Central memory CD8-positive, alpha-beta T cell (primary cell): ENCODE data around the gene HPCAL4.

Experiments used
- ATAC-seq: fragments of 150-1000 bp; cut with Tn5 transposase; replicated peaks from 2 replicates; pipeline ENCODE4 v1.10.0; 2022; ENCODE audit warnings: mild to moderate bottlenecking, moderate FRiP score, moderate number of reproducible peaks; ENCODE audit not compliant: poor library complexity, severe bottlenecking; ENCODE audit errors: extremely low read depth
- DNase-seq, 2 donors: peaks; one replicate each; pipeline ENCODE4 v3.0.0; 2021; ENCODE audit warnings: low spot score in 2 of 2
- H3K27ac Mint-ChIP-seq: one replicate; pipeline ENCODE4 v1.8.0; 2022; ENCODE audit warnings: low read depth, mild to moderate bottlenecking, moderate library complexity, mixed read lengths
- H3K27me3 Mint-ChIP-seq: one replicate; pipeline ENCODE4 v1.8.0; 2022; ENCODE audit warnings: mixed read lengths
- H3K36me3 Mint-ChIP-seq: one replicate; pipeline ENCODE4 v1.8.0; 2022; ENCODE audit warnings: mild to moderate bottlenecking, moderate library complexity, mixed read lengths; ENCODE audit not compliant: insufficient read depth
- H3K4me1 Mint-ChIP-seq: one replicate; pipeline ENCODE4 v1.8.0; 2022; ENCODE audit warnings: mixed read lengths
- H3K4me3 Mint-ChIP-seq: one replicate; pipeline ENCODE4 v1.8.0; 2022; ENCODE audit warnings: mild to moderate bottlenecking, moderate library complexity, mixed read lengths
- H3K9me3 Mint-ChIP-seq: one replicate; pipeline ENCODE4 v1.8.0; 2022; ENCODE audit warnings: mixed read lengths

Gene HPCAL4

DNA sequence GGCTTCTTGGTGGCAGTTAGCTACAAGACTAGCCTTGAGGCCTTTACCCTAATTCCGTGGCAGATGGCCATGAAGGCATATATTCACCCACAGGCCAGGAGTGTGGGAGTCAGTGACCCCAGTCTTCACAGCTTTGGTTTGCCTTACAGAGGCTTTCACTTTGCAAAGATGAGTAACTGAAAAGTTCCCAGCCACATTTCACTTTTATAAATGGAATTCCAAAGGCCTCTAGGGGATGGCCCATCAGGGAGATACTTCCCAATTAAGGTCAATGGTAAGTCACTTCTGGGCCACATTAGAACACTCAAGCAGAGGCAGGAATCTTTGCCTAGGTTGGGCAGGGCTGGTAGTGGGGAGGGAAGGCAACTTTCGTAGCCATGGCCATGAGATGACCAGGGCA lies 38.7 kb downstream of the HPCAL4 start:
- DNase-seq (no peak), ATAC-seq (no peak)
- Mint-ChIP-seq H3K27me3 (peaks cover 8% of the 10 kb centered on the region), H3K9me3 (no peaks in the 10 kb centered on the region), H3K4me3 (no peak overlapping the region), H3K36me3 (peaks cover 2% of the 10 kb centered on the region), H3K27ac (no peak overlapping the region), H3K4me1 (no peaks in the 10 kb centered on the region)

DNA sequence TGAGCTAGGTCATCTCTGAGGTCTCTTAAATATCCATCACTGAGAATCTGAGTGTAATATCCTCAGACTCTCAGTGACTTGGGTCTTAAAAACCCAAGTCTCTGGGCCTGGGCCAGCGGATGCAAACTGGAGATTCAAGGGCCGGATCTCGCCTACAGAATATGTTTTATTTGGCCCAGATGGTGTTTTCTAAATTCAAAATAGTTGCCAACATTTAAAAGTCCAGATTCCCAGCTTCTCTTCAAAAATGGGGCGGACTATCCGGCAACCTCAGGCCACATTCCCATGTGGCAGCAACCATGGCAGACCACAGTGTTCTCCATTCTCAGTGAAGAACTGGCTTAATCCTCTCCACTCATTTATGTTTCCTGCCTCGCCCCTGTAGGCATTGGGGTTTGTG lies 39.1 kb downstream of the HPCAL4 start:
- DNase-seq (no peak), ATAC-seq (no peak)
- Mint-ChIP-seq H3K27ac (no peak overlapping the region), H3K9me3 (no peaks in the 10 kb centered on the region), H3K4me1 (no peaks in the 10 kb centered on the region), H3K36me3 (peaks cover 2% of the 10 kb centered on the region), H3K27me3 (peaks cover 8% of the 10 kb centered on the region), H3K4me3 (no peak overlapping the region)

DNA sequence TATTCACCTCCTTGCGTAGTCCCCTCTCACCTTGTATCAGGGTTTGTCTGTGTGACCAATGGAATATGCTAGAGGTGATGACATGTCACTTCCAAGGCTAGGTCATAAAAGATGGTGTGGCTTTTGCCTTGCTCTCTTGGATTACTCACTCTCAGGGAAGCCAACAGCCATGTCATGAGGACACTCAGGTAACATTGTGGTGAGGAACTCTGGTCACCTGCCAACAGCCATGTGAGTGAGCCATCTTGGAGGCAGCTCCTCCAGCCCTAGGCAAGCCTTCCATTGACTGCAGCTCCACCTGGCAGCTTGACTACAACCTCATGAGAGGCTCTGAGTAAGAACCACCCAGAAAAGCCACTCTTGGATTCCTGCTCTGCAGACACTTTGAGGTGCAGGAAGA lies 40.8 kb downstream of the HPCAL4 start:
- Mint-ChIP-seq H3K27ac (no peak overlapping the region), H3K4me3 (no peak overlapping the region), H3K4me1 (no peaks in the 10 kb centered on the region), H3K27me3 (peaks cover 8% of the 10 kb centered on the region), H3K9me3 (no peaks in the 10 kb centered on the region), H3K36me3 (peaks cover 2% of the 10 kb centered on the region)
- DNase-seq (no peak), ATAC-seq (no peak)

DNA sequence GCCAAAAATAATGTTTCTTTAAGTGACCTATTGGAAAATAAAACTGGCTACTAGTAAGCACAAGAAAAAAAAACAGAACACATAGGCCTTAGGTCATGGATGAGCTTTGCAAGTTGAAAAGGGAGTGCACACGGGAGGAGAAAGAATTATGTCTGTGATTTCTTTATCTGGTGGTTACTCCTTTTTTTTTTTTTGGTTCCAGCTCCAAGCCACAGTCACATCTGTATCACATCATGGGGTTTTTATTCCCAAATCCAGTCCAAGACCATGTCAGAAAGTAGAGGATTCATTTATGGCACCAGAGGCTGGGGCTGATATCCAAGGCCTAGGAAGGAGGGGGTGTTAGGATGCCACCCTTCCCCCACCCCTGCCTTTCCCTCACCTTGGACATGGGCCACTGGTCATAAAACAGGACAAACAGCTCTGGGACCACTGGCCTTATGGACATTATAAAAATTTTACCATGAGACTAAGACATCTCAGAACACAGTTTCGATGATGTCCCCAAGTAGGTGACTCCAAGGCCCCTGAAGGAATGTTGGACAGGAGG lies 41.5 kb downstream of the HPCAL4 start:
- Mint-ChIP-seq H3K4me3 (no peak overlapping the region), H3K27me3 (peaks cover 8% of the 10 kb centered on the region), H3K36me3 (peaks cover 2% of the 10 kb centered on the region), H3K27ac (no peak overlapping the region), H3K9me3 (no peaks in the 10 kb centered on the region), H3K4me1 (no peaks in the 10 kb centered on the region)
- DNase-seq (no peak), ATAC-seq (no peak)

DNA sequence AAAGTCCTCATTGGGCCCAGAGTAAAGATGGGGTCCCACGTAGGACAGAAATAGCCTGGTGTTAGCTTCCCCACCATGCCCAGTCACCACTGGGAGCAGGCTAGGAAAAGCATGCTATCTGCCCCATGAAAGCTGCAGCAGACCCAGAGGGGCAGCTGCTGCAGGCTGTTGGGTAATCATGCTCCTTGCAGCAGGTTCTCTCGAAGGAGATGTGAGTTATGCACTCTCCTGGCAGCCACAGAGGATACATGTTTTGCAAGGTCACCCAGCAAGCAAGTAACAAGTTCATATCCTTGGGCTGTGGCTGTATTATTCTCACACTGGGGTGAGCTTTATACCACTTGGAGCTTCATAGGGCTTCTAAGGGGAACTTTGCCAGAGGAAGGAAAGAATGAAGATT lies 42.7 kb downstream of the HPCAL4 start:
- H3K4me3 Mint-ChIP-seq = no peak overlapping the region
- ATAC-seq = no peak
- H3K27ac Mint-ChIP-seq = no peak overlapping the region
- no peaks in the 10 kb centered on the region for H3K9me3 Mint-ChIP-seq
- DNase-seq = no peak
- H3K27me3 Mint-ChIP-seq = no peaks in the 10 kb centered on the region
- peaks cover 2% of the 10 kb centered on the region for H3K36me3 Mint-ChIP-seq
- H3K4me1 Mint-ChIP-seq = no peaks in the 10 kb centered on the region

- ATAC-seq = no peak
- Mint-ChIP-seq H3K27ac (no peak overlapping the region), H3K36me3 (no peaks in the 10 kb centered on the region), H3K4me1 (no peaks in the 10 kb centered on the region), H3K9me3 (no peaks in the 10 kb centered on the region), H3K27me3 (no peaks in the 10 kb centered on the region), H3K4me3 (no peak overlapping the region)
- DNase-seq = no peak
Observed at GRCh38 chr1:39647247-39647646, 44.0 kb downstream of the HPCAL4 start.

GRCh38 chr1:39646232-39647081 lies 44.8 kb downstream of the HPCAL4 start:
- Mint-ChIP-seq H3K4me1 (no peaks in the 10 kb centered on the region), H3K27me3 (no peaks in the 10 kb centered on the region), H3K9me3 (no peaks in the 10 kb centered on the region), H3K27ac (no peak overlapping the region), H3K4me3 (no peak overlapping the region), H3K36me3 (no peaks in the 10 kb centered on the region)
- ATAC-seq (no peak), DNase-seq (no peak)

DNA sequence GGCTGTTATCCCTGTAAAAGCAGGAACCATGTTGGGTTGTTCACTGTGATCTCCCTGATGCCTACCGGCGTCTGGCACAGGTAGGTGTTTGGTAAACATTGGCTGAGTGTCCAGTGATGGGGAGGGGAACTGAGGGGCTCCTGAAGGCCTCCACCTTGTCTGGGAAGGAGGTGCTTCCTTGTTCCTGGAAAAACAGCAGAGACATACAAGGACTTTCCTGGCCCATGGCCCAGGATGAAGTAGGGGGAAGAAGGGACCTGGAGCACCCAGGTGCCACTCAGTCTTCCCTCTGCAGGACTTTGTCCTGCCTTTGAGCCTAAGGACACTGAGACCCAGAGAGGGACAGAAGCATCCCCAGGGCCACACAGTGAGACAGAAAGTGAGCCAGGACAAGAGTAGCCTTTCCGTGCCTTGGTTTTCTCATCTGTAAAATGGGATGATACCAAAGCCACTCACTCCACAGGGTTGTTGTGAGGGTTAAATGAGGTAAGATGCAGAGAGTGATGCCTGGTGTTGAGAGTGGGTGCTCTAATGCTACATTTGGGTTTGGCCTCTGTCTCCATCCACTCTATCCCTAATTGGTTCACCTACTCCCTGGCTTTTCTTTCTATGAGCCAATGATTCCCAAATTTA lies 45.7 kb downstream of the HPCAL4 start:
- no peaks in the 10 kb centered on the region for H3K9me3 Mint-ChIP-seq
- no peaks in the 10 kb centered on the region for H3K36me3 Mint-ChIP-seq
- no peaks in the 10 kb centered on the region for H3K4me1 Mint-ChIP-seq
- no peaks in the 10 kb centered on the region for H3K27me3 Mint-ChIP-seq
- H3K27ac Mint-ChIP-seq = no peak overlapping the region
- no peak overlapping the region for H3K4me3 Mint-ChIP-seq
- no peak for DNase-seq
- ATAC-seq = no peak

GRCh38 chr1:39643705-39644104 lies 47.5 kb downstream of the HPCAL4 start:
- H3K9me3 Mint-ChIP-seq = no peaks in the 10 kb centered on the region
- DNase-seq = no peak

GRCh38 chr1:39642796-39643195 lies 48.4 kb downstream of the HPCAL4 start:
- no peak for ATAC-seq
- Mint-ChIP-seq H3K27me3 (peaks cover 4% of the 10 kb centered on the region), H3K9me3 (no peaks in the 10 kb centered on the region), H3K36me3 (no peaks in the 10 kb centered on the region), H3K4me3 (no peak overlapping the region), H3K4me1 (no peaks in the 10 kb centered on the region), H3K27ac (no peak overlapping the region)
- DNase-seq = no peak

More at GRCh38 chr1:39643705-39644104, 47.5 kb downstream of the HPCAL4 start:
- no peaks in the 10 kb centered on the region for H3K27me3 Mint-ChIP-seq
- H3K36me3 Mint-ChIP-seq = no peaks in the 10 kb centered on the region
- H3K4me3 Mint-ChIP-seq = no peak overlapping the region
- no peak for ATAC-seq
- H3K27ac Mint-ChIP-seq = no peak overlapping the region
- H3K4me1 Mint-ChIP-seq = no peaks in the 10 kb centered on the region

- peaks cover 23% of the 10 kb centered on the region for H3K27me3 Mint-ChIP-seq
- H3K9me3 Mint-ChIP-seq = no peaks in the 10 kb centered on the region
- H3K27ac Mint-ChIP-seq = no peak overlapping the region
- H3K36me3 Mint-ChIP-seq = no peaks in the 10 kb centered on the region
- DNase-seq (no peak), ATAC-seq (no peak)
- no peak overlapping the region for H3K4me3 Mint-ChIP-seq
- H3K4me1 Mint-ChIP-seq = no peaks in the 10 kb centered on the region
Observed at GRCh38 chr1:39640861-39641260, 50.4 kb downstream of the HPCAL4 start.

DNA sequence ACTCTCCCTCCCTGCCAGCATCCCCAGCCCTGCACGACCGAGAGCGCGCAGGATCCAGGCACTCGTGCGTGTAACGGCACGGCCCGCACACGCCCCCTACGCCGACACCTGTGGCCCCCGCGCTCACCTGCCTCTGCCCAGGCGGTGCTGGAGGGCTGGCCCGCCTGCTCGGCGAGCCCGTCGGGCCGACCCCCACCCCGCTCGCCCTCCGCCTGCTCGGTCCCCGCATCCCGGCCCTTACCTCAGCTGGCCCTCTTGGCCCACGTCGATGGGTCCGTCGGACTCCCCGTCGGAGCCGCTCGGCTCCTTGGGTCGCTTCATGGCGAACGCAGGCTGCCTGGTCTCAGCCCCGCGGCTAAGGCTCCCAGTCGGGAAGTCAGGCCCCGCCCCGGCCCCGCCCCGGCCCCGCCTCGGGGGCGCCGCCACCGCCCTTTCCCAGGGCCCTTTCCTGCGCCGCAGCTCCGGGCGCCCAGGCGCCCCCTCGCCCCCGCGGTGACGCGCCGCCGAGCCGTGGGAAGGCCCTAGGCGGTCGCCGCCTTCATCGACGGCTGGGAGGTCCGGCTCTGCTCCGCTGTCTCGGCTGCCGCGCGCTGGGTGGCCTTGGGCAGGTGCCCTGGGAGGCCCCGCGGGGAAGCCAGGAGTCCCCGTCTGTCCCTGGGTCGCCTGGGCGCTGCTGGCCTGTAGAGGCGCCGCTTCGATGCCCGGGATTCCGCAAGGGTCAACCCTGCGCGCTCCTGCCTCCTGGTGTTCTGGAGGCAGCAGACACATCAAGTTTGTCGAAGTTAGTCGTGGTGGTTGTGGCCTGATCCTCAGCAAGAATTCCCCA lies 51.7 kb downstream of the HPCAL4 start, which contains the start of gene HEYL:
HEYL (minus strand) TSS at position 339 of the 826 bp plus-strand sequence; CDS start at position 321, 18 bp downstream.
- peak in 1 of 2 donors; percentile 15 for DNase-seq
- H3K36me3 Mint-ChIP-seq = no peaks in the 10 kb centered on the region

More for the DNA sequence above, 51.7 kb downstream of the HPCAL4 start, which contains the start of gene HEYL:
- H3K27me3 Mint-ChIP-seq = peaks cover 36% of the 10 kb centered on the region
- H3K9me3 Mint-ChIP-seq = no peaks in the 10 kb centered on the region
- peak within 1 kb of the TSS; percentile 46 for H3K4me3 Mint-ChIP-seq
- no peak within 1 kb of the TSS for H3K27ac Mint-ChIP-seq
- peak; percentile 10 for ATAC-seq
- H3K4me1 Mint-ChIP-seq = no peaks in the 10 kb centered on the region
